HG03095 (cell line): Measurements from ENCODE around the gene PCDH1.

Source experiments
- ATAC-seq: cut with Tn5 transposase; IDR thresholded peaks from one replicate; pipeline ENCODE4 v1.9.1; 2021; ENCODE audit warnings: moderate library complexity; ENCODE audit not compliant: unreplicated experiment

Gene PCDH1

GRCh38 chr5:141812512-141812911 lies 65.7 kb downstream of the PCDH1 start:
- ATAC-seq: no peak

DNA sequence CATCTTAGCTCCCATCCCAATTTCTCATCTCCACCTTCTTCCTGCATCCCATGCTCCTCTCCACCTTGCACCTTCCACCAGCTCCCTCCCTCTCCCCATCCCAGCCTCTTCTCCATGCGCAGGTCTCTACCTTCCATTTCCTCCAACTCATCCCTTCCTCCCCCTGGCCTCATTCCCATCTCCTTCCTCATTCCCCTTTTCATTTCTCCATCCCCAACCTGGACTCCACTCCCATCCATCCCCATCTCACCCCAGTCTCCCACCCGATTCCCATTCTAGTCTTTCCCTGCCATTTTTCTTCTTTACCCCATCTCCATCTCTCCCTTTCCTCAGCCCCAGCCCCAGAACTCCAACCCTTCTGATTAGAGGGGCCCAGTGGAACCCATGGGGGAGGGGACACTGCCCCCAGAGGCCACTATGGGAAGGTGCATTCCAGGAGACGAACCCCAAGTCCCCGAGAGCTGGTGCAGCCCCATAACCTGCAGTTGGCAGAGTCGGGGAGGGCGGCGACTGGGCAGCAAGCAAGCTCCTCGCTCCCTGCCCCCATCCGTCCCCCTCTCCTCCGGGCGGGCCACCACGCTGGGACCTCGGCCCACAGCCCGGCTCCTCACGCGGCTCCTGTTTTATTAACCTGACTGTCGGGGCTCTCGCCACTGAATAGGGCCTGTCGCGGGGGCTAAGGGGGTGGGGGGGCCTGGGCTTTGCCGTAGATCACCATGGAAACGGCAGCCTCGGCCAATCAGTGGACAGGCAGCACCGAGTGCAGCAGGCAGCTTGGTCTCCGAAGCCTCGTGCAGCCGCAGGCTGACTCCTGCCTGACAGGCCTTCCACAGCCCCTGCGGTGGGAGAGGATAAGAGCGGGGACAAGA lies 66.7 kb downstream of the PCDH1 start:
- no peak for ATAC-seq

GRCh38 chr5:141810702-141811101 lies 67.5 kb downstream of the PCDH1 start:
- no peak for ATAC-seq

DNA sequence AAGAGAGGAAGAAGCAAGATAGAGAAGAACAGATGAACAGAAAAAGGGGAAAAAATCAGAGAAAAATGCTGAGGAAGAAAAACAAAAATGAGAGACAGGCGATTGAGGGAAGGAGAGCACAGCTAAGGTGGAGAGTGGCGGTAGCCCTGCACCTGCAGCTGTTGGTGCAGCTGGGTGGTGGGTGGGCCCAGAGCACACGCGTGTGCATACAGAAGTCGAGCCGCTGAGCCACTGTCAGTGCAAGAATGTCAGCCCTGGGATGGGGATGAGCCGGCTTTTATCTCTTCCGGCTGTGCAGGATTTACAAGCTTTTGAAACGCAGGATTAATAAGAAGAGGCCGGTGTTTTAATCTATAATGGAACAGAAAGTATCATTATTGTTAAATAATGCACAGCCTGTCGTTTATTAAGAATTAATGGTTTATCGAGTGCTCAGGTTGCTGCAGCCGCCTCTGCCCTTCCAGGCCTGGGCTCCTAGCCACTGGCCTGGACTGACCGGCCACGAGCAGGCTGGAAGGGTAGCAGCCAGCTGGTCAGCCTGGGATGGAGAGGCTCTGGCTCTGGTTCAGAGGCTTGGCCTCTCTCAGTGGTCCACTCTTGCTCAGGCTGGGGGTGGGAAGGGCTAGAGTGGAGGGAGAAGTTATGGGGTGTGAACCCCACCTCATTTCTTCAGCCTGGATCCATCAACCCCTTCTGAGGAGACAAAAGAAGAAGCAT lies 68.7 kb downstream of the PCDH1 start:
- ATAC-seq: no peak

DNA sequence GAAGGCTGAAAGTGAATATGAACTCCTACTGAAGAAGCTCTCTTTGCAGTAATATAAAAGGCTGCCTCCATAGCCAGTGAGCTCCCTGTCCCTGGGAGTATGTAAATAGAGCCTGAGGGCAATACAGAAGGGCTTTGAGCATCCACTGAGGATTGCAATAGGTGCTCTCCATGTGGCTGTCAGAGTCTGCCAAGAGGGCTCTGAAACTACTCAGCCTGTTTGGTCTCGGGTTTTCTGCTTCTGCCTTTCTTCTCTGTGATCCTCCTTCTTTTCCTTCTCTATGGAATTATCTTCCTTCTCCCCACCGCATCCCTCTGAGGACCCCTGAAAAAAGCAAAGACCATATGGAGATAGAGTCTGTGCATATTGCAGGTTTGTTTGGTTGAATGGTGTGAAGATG lies 69.4 kb downstream of the PCDH1 start:
- no peak for ATAC-seq

GRCh38 chr5:141807732-141808131 lies 70.5 kb downstream of the PCDH1 start:
- ATAC-seq: no peak

- ATAC-seq: no peak
Measured at GRCh38 chr5:141807329-141807728, 70.9 kb downstream of the PCDH1 start.

GRCh38 chr5:141806626-141807025 lies 71.6 kb downstream of the PCDH1 start:
- no peak for ATAC-seq

GRCh38 chr5:141805874-141806595 lies 72.2 kb downstream of the PCDH1 start:
- no peak for ATAC-seq

- no peak for ATAC-seq
Measured at GRCh38 chr5:141804475-141804874, 73.7 kb downstream of the PCDH1 start.
